GM23248 (cell line): ENCODE measurements around the gene CA14.

Experiments
- EZH2 ChIP-seq: fragments of 200-600 bp; sonication (generic); IDR thresholded peaks from 2 replicates; pipeline ENCODE4 v1.6.1; 2018; ENCODE audit warnings: antibody characterized with exemption, mild to moderate bottlenecking; ENCODE audit not compliant: insufficient read depth, poor library complexity, severe bottlenecking
- EZH2phosphoT487 ChIP-seq: fragments of 200-600 bp; sonication (generic); IDR thresholded peaks from 2 replicates; pipeline ENCODE4 v1.6.1; 2018; ENCODE audit warnings: antibody characterized with exemption, moderate library complexity, mild to moderate bottlenecking, low read depth; ENCODE audit not compliant: insufficient read depth

DNA sequence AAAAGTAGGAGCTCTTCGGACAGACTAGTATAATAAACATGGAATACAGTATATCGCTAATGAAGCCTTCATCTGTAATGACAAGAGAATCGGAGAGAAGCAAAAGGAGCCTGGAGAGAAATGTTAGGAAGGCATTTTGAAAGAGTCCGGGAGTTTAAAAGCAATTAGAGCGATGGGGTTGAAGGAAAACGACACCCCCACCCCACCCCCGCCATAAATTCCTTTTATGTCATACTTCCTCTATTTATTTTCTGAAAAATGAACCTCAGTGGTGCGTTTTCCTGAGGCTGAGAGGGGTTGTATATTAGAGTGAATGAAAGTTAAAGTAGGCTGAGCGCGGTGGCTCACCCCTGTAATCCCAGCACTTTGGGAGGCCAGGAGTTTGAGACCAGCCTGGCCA lies 11.9 kb downstream of the CA14 start:
- TF ChIP-seq EZH2phosphoT487 (no peak), EZH2 (no peak)
